CD4-positive, alpha-beta T cell treated with Interleukin-4 for 1 hour (primary cell): ENCODE results near the gene ABCC6.
"Not testable (repeated sequence)": the region's sequence is repeated elsewhere in the genome, so short reads cannot be mapped to it uniquely, and the experiment has no call there.

Experiments used
- DNase-seq, 2 donors: peaks; one replicate each; pipeline ENCODE4 v3.0.0-alpha.2; 2020 to 2022

Gene ABCC6

GRCh38 chr16:16158741-16159374 lies 64.4 kb downstream of the ABCC6 start:
- no peak for DNase-seq

GRCh38 chr16:16158082-16158658 lies 65.1 kb downstream of the ABCC6 start:
- no peak for DNase-seq

GRCh38 chr16:16157166-16157565 lies 66.1 kb downstream of the ABCC6 start:
- DNase-seq = no peak

- DNase-seq = no peak
These were observed 68.1 kb downstream of the ABCC6 start for GRCh38 chr16:16155234-16155633.

GRCh38 chr16:16154281-16154951 lies 68.9 kb downstream of the ABCC6 start:
- no peak for DNase-seq

- not testable (repeated sequence) for DNase-seq
These were observed 70.3 kb downstream of the ABCC6 start for GRCh38 chr16:16153000-16153399.

GRCh38 chr16:16151315-16151714 lies 72.0 kb downstream of the ABCC6 start:
- DNase-seq = no peak

GRCh38 chr16:16150878-16151152 lies 72.5 kb downstream of the ABCC6 start:
- DNase-seq = no peak

GRCh38 chr16:16150117-16150877 lies 73.0 kb downstream of the ABCC6 start:
- no peak for DNase-seq

- no peak for DNase-seq
These were observed 73.6 kb downstream of the ABCC6 start for GRCh38 chr16:16149710-16150116.

GRCh38 chr16:16148755-16149154 lies 74.5 kb downstream of the ABCC6 start:
- DNase-seq = no peak

- DNase-seq = not testable (repeated sequence)
These were observed 75.2 kb downstream of the ABCC6 start for GRCh38 chr16:16148000-16148599.

- DNase-seq = no peak
These were observed 75.8 kb downstream of the ABCC6 start for GRCh38 chr16:16147316-16147999.

GRCh38 chr16:16146380-16147315 lies 76.6 kb downstream of the ABCC6 start:
- DNase-seq = no peak

GRCh38 chr16:16145286-16145685 lies 78.0 kb downstream of the ABCC6 start:
- DNase-seq = no peak

GRCh38 chr16:16144416-16144815 lies 78.9 kb downstream of the ABCC6 start:
- no peak for DNase-seq

GRCh38 chr16:16143931-16144330 lies 79.4 kb downstream of the ABCC6 start:
- no peak for DNase-seq

GRCh38 chr16:16143038-16143763 lies 80.1 kb downstream of the ABCC6 start:
- peak in 1 of 2 donors; percentile 14 for DNase-seq

- no peak for DNase-seq
These were observed 81.4 kb downstream of the ABCC6 start for GRCh38 chr16:16141784-16142396.

- DNase-seq = no peak
These were observed 82.2 kb downstream of the ABCC6 start for GRCh38 chr16:16141141-16141540.
